CD4-positive, alpha-beta T cell (primary cell): ENCODE measurements around the gene HLF. TPM values are rescaled to one million over a fixed set of nuclear protein-coding genes. Genes with fewer than 3 reads are reported as not detected.

Source experiments
- ATAC-seq: fragments of 200-7000 bp; cut with Tn5 transposase; one replicate; pipeline ENCODE4 v1.10.0; 2022; ENCODE audit warnings: mild to moderate bottlenecking; ENCODE audit not compliant: poor library complexity
- CTCF ChIA-PET: fragments of 350-600 bp; sonication (Branson Sonifier 250); formaldehyde crosslinking; loops from one replicate; lab custom pipeline; 2021; ENCODE audit warnings: antibody characterized with exemption, inconsistent platforms; lab: Charles Lee
- POLR2A ChIA-PET: fragments of 350-600 bp; sonication (Branson Sonifier 250); formaldehyde crosslinking; loops from one replicate; lab custom pipeline; 2021; ENCODE audit warnings: antibody characterized with exemption, inconsistent platforms; lab: Charles Lee
- DNase-seq, 14 experiments: peaks; one replicate each; pipeline ENCODE4 v3.0.0-alpha.2; 2013 to 2020; ENCODE audit warnings: mixed read lengths in 2 of 14
- H3K27ac ChIP-seq, 2 donors: one replicate each; pipeline versions ENCODE4 v1.5.1 to v1.7.0; 2013; ENCODE audit warnings: low read length in 2 of 2, low read depth in 1 of 2, mild to moderate bottlenecking in 1 of 2
- H3K27me3 ChIP-seq, 2 experiments: 1 replicate in 1 of 2; 2 replicates in 1 of 2; pipeline versions ENCODE4 v1.6.1 to v1.7.0; 2013; ENCODE audit warnings: low read length in 2 of 2, control low read depth in 1 of 2, mild to moderate bottlenecking in 1 of 2, moderate library complexity in 1 of 2; ENCODE audit not compliant: insufficient read depth in 2 of 2, control insufficient read depth in 1 of 2
- H3K36me3 ChIP-seq: one replicate; pipeline ENCODE4 v1.6.1; 2013; ENCODE audit warnings: low read length, control low read depth; ENCODE audit not compliant: insufficient read depth
- H3K4me1 ChIP-seq: one replicate; pipeline ENCODE4 v1.6.1; 2013; ENCODE audit warnings: low read length, control low read depth; ENCODE audit not compliant: insufficient read depth
- H3K4me3 ChIP-seq: one replicate; pipeline ENCODE4 v1.5.1; 2013; ENCODE audit warnings: mild to moderate bottlenecking, low read length, moderate library complexity
- H3K9me3 ChIP-seq, 2 experiments: 1 replicate in 1 of 2; 2 replicates in 1 of 2; pipeline versions ENCODE4 v1.6.1 to v1.7.0; 2013; ENCODE audit warnings: low read length in 2 of 2, mild to moderate bottlenecking in 2 of 2, control low read depth in 1 of 2, moderate library complexity in 1 of 2; ENCODE audit not compliant: control insufficient read depth in 1 of 2, insufficient read depth in 1 of 2
- H3K27ac Mint-ChIP-seq: one replicate; pipeline ENCODE4 v1.8.0; 2020; ENCODE audit warnings: mixed read lengths
- H3K27me3 Mint-ChIP-seq: one replicate; pipeline ENCODE4 v1.8.0; 2021; ENCODE audit warnings: mixed read lengths
- H3K36me3 Mint-ChIP-seq: one replicate; pipeline ENCODE4 v1.8.0; 2021; ENCODE audit warnings: low read depth, mixed read lengths
- H3K4me1 Mint-ChIP-seq: one replicate; pipeline ENCODE4 v1.8.0; 2021; ENCODE audit warnings: low read depth, mixed read lengths
- H3K4me3 Mint-ChIP-seq: one replicate; pipeline ENCODE4 v1.8.0; 2020; ENCODE audit warnings: mild to moderate bottlenecking, mixed read lengths
- H3K9me3 Mint-ChIP-seq: one replicate; pipeline ENCODE4 v1.8.0; 2020; ENCODE audit warnings: mixed read lengths
- intact Hi-C, 2 experiments: fragments of 100-400 bp; cut with DNase I in 1 of 2; cut with micrococcal nuclease in 1 of 2; formaldehyde crosslinking; loops; one replicate each; pipeline versions ENCODE4 v1.15.1 to v1.9.0; 2023 to 2025; cut with DNase I, micrococcal nuclease
- total RNA-seq, 174 experiments: library from RNA in 2 of 174; stranded (reverse) in 2 of 174; gene quantifications; one replicate each; pipeline ENCODE4 v1.2.3 and lab custom pipeline; 2021 to 2026
- TF ChIP-seq, protein P1 (sequence below): fragments of 200-600 bp; IDR thresholded peaks from one replicate; pipeline ENCODE4 v1.8.0; 2022; ENCODE audit warnings: antibody characterized with exemption, mild to moderate bottlenecking

HLF gene
- total RNA-seq, 2 experiments from 2014 or later, result 4.3 to 4.9 TPM

DNA sequence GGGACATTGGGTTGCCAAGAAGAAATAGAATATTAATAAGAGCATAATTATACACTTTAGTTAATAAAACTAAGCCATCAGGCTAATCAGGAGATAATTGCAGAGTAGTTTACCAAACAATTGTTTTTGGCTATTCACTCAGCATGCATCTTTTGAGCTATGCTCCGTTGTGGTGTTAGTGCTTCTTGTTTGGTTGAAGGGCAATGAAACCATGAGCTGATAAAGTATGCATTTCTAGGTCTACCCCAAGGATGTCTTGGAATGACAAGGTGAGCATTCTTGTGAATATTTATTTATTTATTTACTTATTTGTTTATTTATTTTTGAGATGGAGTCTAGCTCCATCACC lies 6.4 kb downstream of the HLF start:
- ATAC-seq, result no peak
- POLR2A ChIA-PET, result no interaction called here
- intact Hi-C loops, result no loop called here
- Mint-ChIP-seq H3K4me1 (peaks cover 13% of the 10 kb centered on the region), H3K9me3 (no peaks in the 10 kb centered on the region), H3K4me3 (no peak overlapping the region), H3K36me3 (no peaks in the 10 kb centered on the region), H3K27ac (no peak overlapping the region), H3K27me3 (peaks cover 52% of the 10 kb centered on the region)
- Histone ChIP-seq H3K9me3 (peaks cover 0 to 5% of the 10 kb centered on the region in 2 experiments), H3K4me1 (peaks cover 4% of the 10 kb centered on the region), H3K4me3 (no peak overlapping the region), H3K36me3 (no peaks in the 10 kb centered on the region), H3K27me3 (peaks cover 3 to 10% of the 10 kb centered on the region in 2 experiments), H3K27ac (no peak overlapping the region)
- DNase-seq, result no peak
- CTCF ChIA-PET, result no interaction called here
- TF ChIP-seq, protein P1, sequence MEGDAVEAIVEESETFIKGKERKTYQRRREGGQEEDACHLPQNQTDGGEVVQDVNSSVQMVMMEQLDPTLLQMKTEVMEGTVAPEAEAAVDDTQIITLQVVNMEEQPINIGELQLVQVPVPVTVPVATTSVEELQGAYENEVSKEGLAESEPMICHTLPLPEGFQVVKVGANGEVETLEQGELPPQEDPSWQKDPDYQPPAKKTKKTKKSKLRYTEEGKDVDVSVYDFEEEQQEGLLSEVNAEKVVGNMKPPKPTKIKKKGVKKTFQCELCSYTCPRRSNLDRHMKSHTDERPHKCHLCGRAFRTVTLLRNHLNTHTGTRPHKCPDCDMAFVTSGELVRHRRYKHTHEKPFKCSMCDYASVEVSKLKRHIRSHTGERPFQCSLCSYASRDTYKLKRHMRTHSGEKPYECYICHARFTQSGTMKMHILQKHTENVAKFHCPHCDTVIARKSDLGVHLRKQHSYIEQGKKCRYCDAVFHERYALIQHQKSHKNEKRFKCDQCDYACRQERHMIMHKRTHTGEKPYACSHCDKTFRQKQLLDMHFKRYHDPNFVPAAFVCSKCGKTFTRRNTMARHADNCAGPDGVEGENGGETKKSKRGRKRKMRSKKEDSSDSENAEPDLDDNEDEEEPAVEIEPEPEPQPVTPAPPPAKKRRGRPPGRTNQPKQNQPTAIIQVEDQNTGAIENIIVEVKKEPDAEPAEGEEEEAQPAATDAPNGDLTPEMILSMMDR, result no peak

- Mint-ChIP-seq H3K27ac (no peak overlapping the region), H3K36me3 (no peaks in the 10 kb centered on the region), H3K27me3 (peaks cover 52% of the 10 kb centered on the region), H3K4me3 (no peak overlapping the region), H3K9me3 (no peaks in the 10 kb centered on the region), H3K4me1 (peaks cover 10% of the 10 kb centered on the region)
- intact Hi-C loops, result no loop called here
- CTCF ChIA-PET, result interaction anchor here (0.6 kb wide), 1 partner anchor 14 kb away, joined by 4 read pairs; no protein-coding TSS in a partner anchor
- TF ChIP-seq, protein P1, result no peak
- DNase-seq (no peak), ATAC-seq (no peak)
- POLR2A ChIA-PET, result no interaction called here
- Histone ChIP-seq H3K36me3 (no peaks in the 10 kb centered on the region), H3K27me3 (peaks cover 3 to 7% of the 10 kb centered on the region in 2 experiments), H3K27ac (no peak overlapping the region), H3K4me3 (no peak overlapping the region), H3K9me3 (peaks cover 0 to 5% of the 10 kb centered on the region in 2 experiments), H3K4me1 (no peaks in the 10 kb centered on the region)
Observed at GRCh38 chr17:55271958-55272710, 7.4 kb downstream of the HLF start.

- TF ChIP-seq, protein P1, result no peak
- intact Hi-C loops, result no loop called here
- Histone ChIP-seq H3K27ac (no peak overlapping the region), H3K4me1 (no peaks in the 10 kb centered on the region), H3K9me3 (peaks cover 0 to 5% of the 10 kb centered on the region in 2 experiments), H3K36me3 (no peaks in the 10 kb centered on the region), H3K27me3 (peaks cover 3 to 4% of the 10 kb centered on the region in 2 experiments), H3K4me3 (no peak overlapping the region)
- DNase-seq (no peak), ATAC-seq (no peak)
- Mint-ChIP-seq H3K27ac (no peak overlapping the region), H3K36me3 (no peaks in the 10 kb centered on the region), H3K9me3 (no peaks in the 10 kb centered on the region), H3K4me1 (peaks cover 10% of the 10 kb centered on the region), H3K4me3 (no peak overlapping the region), H3K27me3 (peaks cover 48% of the 10 kb centered on the region)
- ChIA-PET CTCF (interaction anchor here (0.6 kb wide), 1 partner anchor 13 kb away, joined by 4 read pairs; no protein-coding TSS in a partner anchor), POLR2A (no interaction called here)
Observed at GRCh38 chr17:55272711-55273578, 8.2 kb downstream of the HLF start.
